COLO668 (cell line): ENCODE measurements around the gene KCNIP1.
"Not testable (repeated sequence)": the region's sequence is repeated elsewhere in the genome, so short reads cannot be mapped to it uniquely, and the experiment has no call there.

Experiments
- DNase-seq: peaks from one replicate; lab custom pipeline; 2025; ENCODE audit not compliant: unreplicated experiment; lab: John Stamatoyannopoulos, UW

Gene KCNIP1

GRCh38 chr5:170534941-170535340 is 31.1 kb downstream of the KCNIP1 start:
- DNase-seq = no peak

GRCh38 chr5:170536525-170536924 is 32.7 kb downstream of the KCNIP1 start:
- no peak for DNase-seq

GRCh38 chr5:170537451-170538095 is 33.8 kb downstream of the KCNIP1 start:
- no peak for DNase-seq

- no peak for DNase-seq
These were observed 34.3 kb downstream of the KCNIP1 start for GRCh38 chr5:170538096-170538465.

GRCh38 chr5:170538696-170539586 is 35.1 kb downstream of the KCNIP1 start:
- DNase-seq = no peak

GRCh38 chr5:170540271-170540670 is 36.5 kb downstream of the KCNIP1 start:
- no peak for DNase-seq

GRCh38 chr5:170541146-170541769 is 37.4 kb downstream of the KCNIP1 start:
- DNase-seq = no peak

GRCh38 chr5:170542691-170543293 is 39.0 kb downstream of the KCNIP1 start:
- no peak for DNase-seq

- DNase-seq = no peak
These were observed 41.5 kb downstream of the KCNIP1 start for GRCh38 chr5:170545313-170545712.

- no peak for DNase-seq
These were observed 42.0 kb downstream of the KCNIP1 start for GRCh38 chr5:170545811-170546210.

GRCh38 chr5:170546282-170546681 is 42.5 kb downstream of the KCNIP1 start:
- DNase-seq = no peak

GRCh38 chr5:170550382-170550781 is 46.6 kb downstream of the KCNIP1 start:
- not testable (repeated sequence) for DNase-seq

GRCh38 chr5:170551076-170551475 is 47.3 kb downstream of the KCNIP1 start:
- no peak for DNase-seq

- DNase-seq = no peak
These were observed 47.8 kb downstream of the KCNIP1 start for GRCh38 chr5:170551622-170552021.

- no peak for DNase-seq
These were observed 48.8 kb downstream of the KCNIP1 start for GRCh38 chr5:170552621-170553115.

GRCh38 chr5:170553218-170553617 is 49.4 kb downstream of the KCNIP1 start:
- no peak for DNase-seq

GRCh38 chr5:170554521-170555267 is 50.9 kb downstream of the KCNIP1 start:
- DNase-seq = no peak

GRCh38 chr5:170557314-170557713 is 53.5 kb downstream of the KCNIP1 start:
- DNase-seq = no peak

GRCh38 chr5:170559296-170559695 is 55.5 kb downstream of the KCNIP1 start:
- DNase-seq = no peak

- DNase-seq = no peak
These were observed 57.1 kb downstream of the KCNIP1 start for GRCh38 chr5:170560938-170561337.
